BE2C (cell line): ENCODE data around the gene NCEH1.

Experiments
- DNase-seq: peaks from one replicate; pipeline ENCODE4 v3.0.0-alpha.2; 2020
- H3K27me3 ChIP-seq: fragments of 250-450 bp; sonication (Bioruptor Pico); 2 replicates; pipeline ENCODE4 v1.5.1; 2020; ENCODE audit warnings: mild to moderate bottlenecking
- H3K36me3 ChIP-seq: fragments of 250-450 bp; sonication (Bioruptor Pico); 2 replicates; pipeline ENCODE4 v1.5.1; 2020; ENCODE audit warnings: mild to moderate bottlenecking
- H3K4me1 ChIP-seq: fragments of 250-450 bp; sonication (Bioruptor Pico); 2 replicates; pipeline ENCODE4 v1.5.1; 2020
- H3K4me3 ChIP-seq: 2 replicates; pipeline ENCODE4 v1.5.1; 2011; ENCODE audit warnings: low read depth, low read length
- H3K9me3 ChIP-seq: fragments of 250-450 bp; sonication (Bioruptor Pico); 2 replicates; pipeline ENCODE4 v1.5.1; 2020
- TF ChIP-seq, protein P1 (sequence below): IDR thresholded peaks from 2 replicates; pipeline ENCODE4 v1.5.1; 2012; ENCODE audit warnings: mild to moderate bottlenecking, low read depth, low read length

The NCEH1 gene

DNA sequence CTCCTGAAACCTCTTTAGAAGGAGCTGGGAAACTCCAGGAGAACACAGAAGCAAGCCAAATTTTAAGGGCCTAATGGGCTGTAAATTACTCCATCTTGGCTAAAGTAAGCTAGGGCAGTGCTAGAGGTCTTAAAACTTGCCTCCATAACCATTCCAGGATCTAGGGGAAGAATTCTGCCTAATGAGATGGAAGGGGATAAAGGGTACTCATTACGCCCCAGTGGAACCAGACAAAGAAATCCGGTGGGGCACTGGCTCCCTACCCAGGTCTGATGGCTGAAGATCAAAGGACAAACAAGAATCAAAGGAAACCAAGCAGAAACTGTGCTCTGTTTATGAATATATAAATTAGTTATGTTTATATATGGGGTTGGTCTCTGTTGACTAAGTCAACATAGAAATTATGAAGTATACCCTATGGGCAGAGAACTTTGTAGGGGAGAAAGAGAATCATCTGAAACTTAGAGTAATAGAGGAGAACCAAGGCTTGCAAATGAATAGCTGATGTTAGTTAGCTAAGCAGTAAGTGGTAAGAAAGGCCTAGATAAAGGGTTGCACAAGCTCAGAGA lies 57.8 kb downstream of the NCEH1 start:
- no peaks in the 10 kb centered on the region for H3K27me3 ChIP-seq
- no peaks in the 10 kb centered on the region for H3K36me3 ChIP-seq
- DNase-seq = no peak
- TF ChIP-seq, protein P1, sequence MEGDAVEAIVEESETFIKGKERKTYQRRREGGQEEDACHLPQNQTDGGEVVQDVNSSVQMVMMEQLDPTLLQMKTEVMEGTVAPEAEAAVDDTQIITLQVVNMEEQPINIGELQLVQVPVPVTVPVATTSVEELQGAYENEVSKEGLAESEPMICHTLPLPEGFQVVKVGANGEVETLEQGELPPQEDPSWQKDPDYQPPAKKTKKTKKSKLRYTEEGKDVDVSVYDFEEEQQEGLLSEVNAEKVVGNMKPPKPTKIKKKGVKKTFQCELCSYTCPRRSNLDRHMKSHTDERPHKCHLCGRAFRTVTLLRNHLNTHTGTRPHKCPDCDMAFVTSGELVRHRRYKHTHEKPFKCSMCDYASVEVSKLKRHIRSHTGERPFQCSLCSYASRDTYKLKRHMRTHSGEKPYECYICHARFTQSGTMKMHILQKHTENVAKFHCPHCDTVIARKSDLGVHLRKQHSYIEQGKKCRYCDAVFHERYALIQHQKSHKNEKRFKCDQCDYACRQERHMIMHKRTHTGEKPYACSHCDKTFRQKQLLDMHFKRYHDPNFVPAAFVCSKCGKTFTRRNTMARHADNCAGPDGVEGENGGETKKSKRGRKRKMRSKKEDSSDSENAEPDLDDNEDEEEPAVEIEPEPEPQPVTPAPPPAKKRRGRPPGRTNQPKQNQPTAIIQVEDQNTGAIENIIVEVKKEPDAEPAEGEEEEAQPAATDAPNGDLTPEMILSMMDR = no peak
- H3K4me3 ChIP-seq = no peak overlapping the region
- no peaks in the 10 kb centered on the region for H3K4me1 ChIP-seq
- H3K9me3 ChIP-seq = no peaks in the 10 kb centered on the region

DNA sequence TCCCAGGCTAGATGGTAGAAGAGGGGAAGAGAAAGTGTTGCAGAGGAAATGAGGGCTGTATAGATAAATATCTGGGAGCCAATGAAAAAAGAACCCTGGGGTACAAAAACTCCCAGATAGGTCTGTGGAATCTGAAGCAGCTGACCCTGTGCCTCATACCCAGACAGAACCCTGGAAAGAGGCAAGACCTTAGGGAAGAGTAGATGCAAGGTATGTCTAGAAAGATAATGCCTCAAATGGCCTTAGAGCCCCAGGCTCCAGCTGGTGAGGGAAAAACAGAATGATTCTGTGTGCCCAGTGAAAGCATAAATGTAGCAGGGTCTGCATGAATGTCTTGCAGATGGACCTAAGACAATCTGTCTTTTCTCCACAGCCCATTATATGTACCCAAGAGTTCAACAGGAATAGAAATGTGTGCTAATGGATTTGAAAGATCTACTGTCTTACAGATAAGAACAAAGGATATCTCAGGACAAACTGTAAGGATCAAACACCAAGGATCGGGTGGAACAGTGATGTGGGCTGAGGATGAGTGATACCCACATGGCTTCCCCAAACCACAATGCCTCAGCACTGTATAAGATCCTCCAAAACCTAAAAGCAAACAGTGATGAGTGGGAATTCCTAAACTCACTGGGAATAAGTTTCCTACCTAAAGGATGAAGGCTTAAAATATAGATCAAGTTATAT lies 58.8 kb downstream of the NCEH1 start:
- no peaks in the 10 kb centered on the region for H3K9me3 ChIP-seq
- no peak overlapping the region for H3K4me3 ChIP-seq

DNA sequence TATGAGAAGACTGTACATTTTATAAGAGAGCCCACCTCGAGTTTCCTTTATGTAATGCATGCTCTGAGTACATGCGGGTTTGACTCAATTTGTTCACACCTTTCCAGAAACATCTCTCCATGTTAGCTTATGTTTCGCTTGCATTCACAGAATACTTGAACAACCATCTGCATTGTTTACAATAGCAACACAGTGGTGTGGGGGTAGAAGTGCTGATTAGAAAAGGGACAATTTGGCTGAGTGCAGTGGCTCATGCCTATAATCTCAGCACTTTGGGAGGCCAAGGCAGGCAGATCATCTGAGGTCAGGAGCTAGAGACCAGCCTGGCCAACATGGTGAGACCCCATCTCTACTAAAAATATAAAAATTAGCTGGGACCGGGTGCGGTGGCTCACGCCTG lies 60.9 kb downstream of the NCEH1 start:
- Histone ChIP-seq H3K4me3 (no peak overlapping the region), H3K4me1 (no peaks in the 10 kb centered on the region), H3K9me3 (no peaks in the 10 kb centered on the region), H3K27me3 (no peaks in the 10 kb centered on the region), H3K36me3 (no peaks in the 10 kb centered on the region)
- no peak for DNase-seq
- TF ChIP-seq, protein P1 = no peak

More for the DNA sequence above, 58.8 kb downstream of the NCEH1 start:
- no peaks in the 10 kb centered on the region for H3K27me3 ChIP-seq
- no peak for DNase-seq
- H3K4me1 ChIP-seq = no peaks in the 10 kb centered on the region
- H3K36me3 ChIP-seq = no peaks in the 10 kb centered on the region
- TF ChIP-seq, protein P1 = no peak

DNA sequence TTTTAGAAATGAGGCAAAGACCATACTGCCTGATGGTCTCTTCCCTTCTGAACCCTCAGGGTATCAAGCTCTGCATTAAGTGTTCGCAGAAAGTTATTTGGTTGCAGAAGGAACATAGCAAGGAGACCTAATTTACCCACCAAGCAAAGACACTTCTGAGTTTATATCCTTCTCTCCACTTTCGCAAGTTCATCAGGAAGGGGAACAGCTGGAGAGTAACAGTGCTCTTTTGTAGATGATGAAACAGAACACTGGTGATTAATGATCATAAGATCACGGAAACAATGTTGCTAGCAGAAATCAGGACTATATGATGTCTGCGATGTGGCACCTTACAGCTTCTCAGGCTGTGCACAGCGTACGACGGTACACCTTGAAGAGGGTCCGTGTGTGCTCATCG lies 62.1 kb downstream of the NCEH1 start:
- no peak for DNase-seq
- no peak overlapping the region for H3K4me3 ChIP-seq
- H3K36me3 ChIP-seq = no peaks in the 10 kb centered on the region
- no peaks in the 10 kb centered on the region for H3K4me1 ChIP-seq
- H3K9me3 ChIP-seq = no peaks in the 10 kb centered on the region
- TF ChIP-seq, protein P1 = no peak
- no peaks in the 10 kb centered on the region for H3K27me3 ChIP-seq

DNA sequence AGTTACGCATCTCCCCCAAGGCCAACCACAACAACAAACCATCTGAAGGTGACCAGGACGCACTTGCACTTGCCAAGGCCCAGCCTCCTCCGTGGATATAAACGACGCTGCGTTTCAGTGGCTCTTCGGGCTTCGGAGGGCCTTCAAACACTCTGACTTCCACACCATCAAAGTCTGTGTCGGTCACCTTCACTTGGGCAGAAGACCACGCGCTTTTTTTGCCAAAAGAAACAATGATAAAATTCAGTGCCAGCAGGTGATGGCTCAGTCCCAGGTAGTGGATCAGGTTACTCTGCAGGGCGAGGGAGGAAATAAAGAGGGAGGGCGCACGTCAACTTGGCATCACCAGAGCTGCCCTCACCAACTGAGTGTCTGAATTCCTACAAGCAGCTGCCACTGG lies 63.0 kb downstream of the NCEH1 start:
- DNase-seq = no peak
- H3K4me1 ChIP-seq = no peaks in the 10 kb centered on the region
- no peaks in the 10 kb centered on the region for H3K27me3 ChIP-seq
- H3K9me3 ChIP-seq = no peaks in the 10 kb centered on the region
- TF ChIP-seq, protein P1 = no peak
- no peaks in the 10 kb centered on the region for H3K36me3 ChIP-seq
- H3K4me3 ChIP-seq = no peak overlapping the region

DNA sequence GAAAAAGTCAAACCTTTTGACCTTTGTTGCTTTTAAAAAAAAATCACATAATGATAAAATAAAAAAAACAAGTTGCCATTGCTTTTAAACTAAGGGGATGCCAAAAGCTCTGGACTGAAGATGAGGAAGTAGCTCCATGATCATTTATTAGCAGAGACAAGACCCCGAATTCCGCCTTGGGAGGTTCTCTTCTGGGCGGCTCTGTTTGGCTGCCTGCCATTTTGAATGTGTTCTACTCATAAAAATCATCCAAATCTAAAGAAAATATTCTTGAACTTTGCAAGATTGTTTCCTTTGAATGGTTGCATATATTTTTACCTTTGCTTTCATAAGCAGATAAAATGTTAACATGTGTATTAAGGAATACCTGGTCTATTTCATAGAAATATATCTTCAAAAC lies 63.8 kb downstream of the NCEH1 start:
- no peaks in the 10 kb centered on the region for H3K4me1 ChIP-seq
- no peaks in the 10 kb centered on the region for H3K9me3 ChIP-seq
- no peak for DNase-seq
- TF ChIP-seq, protein P1 = no peak
- H3K4me3 ChIP-seq = no peak overlapping the region
- no peaks in the 10 kb centered on the region for H3K27me3 ChIP-seq
- no peaks in the 10 kb centered on the region for H3K36me3 ChIP-seq
